KBM-7 (cell line): ENCODE data around the gene ULK4.
A peak's percentile ranks its signal among the peaks of the same experiment; 100 is the strongest.

Experiments
- DNase-seq: peaks from one replicate; pipeline ENCODE4 v3.0.0-alpha.2; 2015
- in situ Hi-C: fragments of 300-500 bp; cut with MboI; formaldehyde crosslinking; loops from 2 replicates; pipeline ENCODE4 v1.14.3; 2020; ENCODE audit warnings: low sequenced_read_pairs, low pct_unique_long_range_greater_than_20kb, mixed read lengths

The ULK4 gene

DNA sequence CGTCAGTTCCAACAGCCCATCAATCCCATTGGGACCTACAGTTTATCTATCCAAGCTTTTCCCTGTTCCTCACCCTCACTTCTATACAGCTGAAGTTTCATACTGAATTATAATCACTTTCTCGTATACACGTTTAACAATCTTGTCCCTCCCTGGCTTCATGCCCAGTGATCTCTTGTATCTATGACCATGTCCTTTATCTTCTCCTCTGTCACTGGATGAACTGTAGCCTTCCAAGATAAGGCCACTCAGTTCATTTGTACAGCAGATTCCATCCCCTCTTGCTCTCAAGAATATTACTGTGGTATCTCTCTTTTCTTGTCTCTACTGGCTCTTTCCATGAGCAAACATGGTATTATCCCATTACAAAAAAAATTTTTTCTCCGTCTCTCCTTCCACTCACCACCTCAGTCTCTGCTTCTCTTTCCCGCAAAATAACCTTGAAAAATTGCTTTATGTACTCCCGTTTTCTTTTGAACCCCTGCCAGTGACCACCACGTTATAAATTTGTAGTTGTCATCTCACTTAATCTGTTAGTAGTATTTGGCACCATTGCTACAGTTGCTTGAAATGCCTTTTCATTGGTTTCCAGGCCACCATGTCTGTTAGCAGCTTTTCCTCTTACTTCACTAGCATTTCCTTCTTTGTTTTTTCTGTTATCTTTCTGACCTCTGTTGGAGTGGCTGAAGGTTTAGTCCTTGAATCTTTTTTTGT, 753.2 kb downstream of the ULK4 start:
- no peak for DNase-seq
- in situ Hi-C loops, result no loop called here

- peak; percentile 32 for DNase-seq
- in situ Hi-C loops, result no loop called here
Measured at GRCh38 chr3:41207355-41207754, 754.5 kb downstream of the ULK4 start.

GRCh38 chr3:41205591-41205990, 756.3 kb downstream of the ULK4 start:
- in situ Hi-C loops, result no loop called here
- no peak for DNase-seq

GRCh38 chr3:41204369-41204768, 757.5 kb downstream of the ULK4 start:
- no peak for DNase-seq
- in situ Hi-C loops, result no loop called here

- in situ Hi-C loops, result no loop called here
- DNase-seq, result peak; percentile 49
Measured at GRCh38 chr3:41202834-41203345, 759.0 kb downstream of the ULK4 start.

DNA sequence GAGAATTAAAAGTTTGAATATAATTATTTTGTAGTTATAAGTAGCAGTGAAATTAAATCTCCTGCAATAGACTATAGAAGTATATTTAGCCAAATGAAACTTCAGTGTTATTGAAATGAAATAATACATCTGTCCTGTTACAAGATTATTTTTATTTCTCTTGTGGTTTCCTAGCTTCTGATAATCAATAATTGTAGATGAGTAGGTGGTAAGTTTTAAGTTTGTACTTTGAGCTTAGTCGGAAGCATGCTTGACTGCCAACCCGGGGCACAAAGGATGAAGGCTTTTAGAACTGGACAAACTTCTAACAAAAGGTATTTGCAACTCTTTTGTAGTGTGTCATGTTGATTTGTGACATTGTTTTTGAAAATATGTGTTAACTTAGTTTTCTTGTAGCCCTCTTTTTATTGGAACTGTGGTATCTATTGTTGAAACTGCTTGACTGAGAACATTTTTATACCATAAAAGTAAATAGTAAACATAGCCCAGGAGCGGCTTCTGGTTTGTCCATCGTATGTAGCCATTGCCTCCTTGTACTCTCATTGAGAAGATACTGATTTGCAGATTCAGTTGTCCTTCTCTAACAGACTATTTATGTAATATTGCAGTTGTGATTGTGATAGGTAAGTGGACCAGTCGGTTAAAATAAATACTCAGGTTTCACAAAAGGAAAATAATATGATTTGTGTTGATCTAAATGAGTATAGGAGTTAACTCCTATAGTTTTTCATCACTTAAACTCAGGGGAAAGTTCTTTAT, 759.6 kb downstream of the ULK4 start:
- no peak for DNase-seq
- in situ Hi-C loops, result no loop called here

GRCh38 chr3:41200669-41201021, 761.3 kb downstream of the ULK4 start:
- peak; percentile 88 for DNase-seq

DNA sequence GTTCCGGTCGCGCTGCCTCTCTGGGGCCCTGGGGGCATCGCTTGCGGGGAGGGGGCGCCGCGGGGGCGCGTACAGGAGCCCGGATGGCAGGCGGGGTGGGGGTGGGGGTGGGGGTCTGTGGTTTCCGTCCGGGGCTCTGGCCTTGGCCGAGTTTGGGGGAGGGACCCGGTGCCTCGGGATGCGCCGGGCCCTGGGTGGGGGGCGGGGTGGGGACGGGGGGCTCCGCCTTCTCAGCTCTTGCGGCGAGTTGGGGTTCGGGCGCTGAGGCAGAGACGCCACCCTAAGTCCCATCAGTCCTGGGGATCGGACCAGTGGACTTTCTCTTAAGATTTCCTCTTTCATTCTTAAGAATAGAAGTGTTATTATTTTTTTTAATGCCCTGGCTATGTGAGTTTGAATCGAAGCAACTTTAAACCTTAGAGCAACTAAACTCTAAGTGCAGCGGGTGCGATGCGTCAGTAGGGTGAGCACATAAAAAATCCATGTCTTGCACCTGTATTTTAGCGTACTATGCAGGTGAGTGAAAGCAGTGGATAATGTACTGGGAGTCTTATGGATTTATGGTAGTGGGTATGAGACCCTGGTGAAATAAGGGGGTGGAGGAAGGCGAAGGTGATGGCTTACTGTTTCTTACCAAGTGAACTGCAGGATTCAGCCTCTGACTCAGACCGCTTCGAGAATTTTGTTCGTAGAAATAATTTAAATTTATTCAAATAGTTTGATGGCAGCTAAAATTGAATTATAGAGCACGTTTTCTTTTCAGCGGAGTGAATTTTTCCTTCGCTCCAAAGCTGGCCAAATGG, 761.8 kb downstream of the ULK4 start:
- peak; percentile 50 for DNase-seq
- in situ Hi-C loops, result no loop called here

More at GRCh38 chr3:41200669-41201021, 761.3 kb downstream of the ULK4 start:
- in situ Hi-C loops, result no loop called here

DNA sequence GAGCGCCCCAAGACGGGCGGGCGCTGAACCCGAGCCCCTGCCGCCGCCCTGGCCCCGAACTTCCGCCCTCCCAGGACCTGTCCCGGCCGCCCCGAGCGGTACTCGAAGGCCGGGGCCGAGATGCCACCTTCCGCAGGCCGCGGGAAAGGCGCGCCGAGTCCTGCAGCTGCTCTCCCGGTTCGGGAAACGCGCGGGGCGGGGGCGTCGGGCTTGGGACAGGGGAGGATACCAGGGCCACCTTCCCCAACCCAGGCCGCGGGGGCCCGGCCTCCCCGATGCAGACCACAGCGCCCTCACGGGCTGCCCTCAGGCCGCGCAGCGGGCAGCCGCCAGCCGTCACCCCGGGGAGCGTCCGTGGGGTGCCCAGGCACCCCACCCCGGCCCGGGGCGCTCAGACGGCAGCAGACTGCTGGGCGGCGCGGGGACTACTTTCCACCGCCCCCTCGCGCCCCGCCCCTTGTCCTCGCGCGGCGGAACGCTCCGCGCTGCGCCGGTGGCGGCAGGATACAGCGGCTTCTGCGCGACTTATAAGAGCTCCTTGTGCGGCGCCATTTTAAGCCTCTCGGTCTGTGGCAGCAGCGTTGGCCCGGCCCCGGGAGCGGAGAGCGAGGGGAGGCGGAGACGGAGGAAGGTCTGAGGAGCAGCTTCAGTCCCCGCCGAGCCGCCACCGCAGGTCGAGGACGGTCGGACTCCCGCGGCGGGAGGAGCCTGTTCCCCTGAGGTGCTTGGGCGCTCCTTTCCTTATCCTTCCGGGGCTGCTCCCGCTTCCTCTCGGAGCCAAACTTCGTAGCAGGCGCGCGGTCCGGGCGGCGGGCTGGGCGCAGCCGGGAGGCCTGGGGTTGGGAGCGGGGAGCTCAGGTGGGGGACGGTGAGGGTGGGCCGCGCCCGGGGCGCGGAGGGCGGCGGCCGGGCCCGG, 762.7 kb downstream of the ULK4 start, which contains the start of gene CTNNB1:
CTNNB1 (plus strand) TSS at position 556 of the 916 bp plus-strand sequence. CDS start 24,564 bp downstream, outside the sequence.
- in situ Hi-C loops, result no loop called here
- peak; percentile 95 for DNase-seq

- DNase-seq, result no peak
- in situ Hi-C loops, result no loop called here
Measured at GRCh38 chr3:41198526-41198925, 763.4 kb downstream of the ULK4 start.

- no peak for DNase-seq
- in situ Hi-C loops, result no loop called here
Measured at GRCh38 chr3:41198046-41198445, 763.9 kb downstream of the ULK4 start.
